ENCODE results near the gene LRP2. TPM values are rescaled to one million over a fixed set of nuclear protein-coding genes. Genes with fewer than 3 reads are reported as not detected.

The LRP2 gene
- total RNA-seq, 1 donor, result under 0.01 TPM

GRCh38 chr2:169388161-169388560, 25.8 kb upstream of the LRP2 start:
- DNase-seq (ENCODE audit: low read depth), result no peak
- no peak overlapping the region for H3K4me3 ChIP-seq (ENCODE audit: low read depth, low read length)
- no peak for TF ChIP-seq CTCF (IDR thresholded peaks at IDR 0.05; ENCODE audit: insufficient read depth, low read depth, low read length)

GRCh38 chr2:169386722-169387121, 24.4 kb upstream of the LRP2 start:
- no peak for DNase-seq (ENCODE audit: low read depth)
- TF ChIP-seq CTCF (IDR thresholded peaks at IDR 0.05; ENCODE audit: insufficient read depth, low read depth, low read length), result no peak

GRCh38 chr2:169384816-169385215, 22.5 kb upstream of the LRP2 start:
- no peak for TF ChIP-seq CTCF (IDR thresholded peaks at IDR 0.05; ENCODE audit: insufficient read depth, low read depth, low read length)
- no peak for DNase-seq (ENCODE audit: low read depth)
- no peak overlapping the region for H3K4me3 ChIP-seq (ENCODE audit: low read depth, low read length)

More at GRCh38 chr2:169386722-169387121, 24.4 kb upstream of the LRP2 start:
- H3K4me3 ChIP-seq (ENCODE audit: low read depth, low read length), result no peak overlapping the region

GRCh38 chr2:169372561-169372960, 10.2 kb upstream of the LRP2 start:
- no peak for TF ChIP-seq CTCF (IDR thresholded peaks at IDR 0.05; ENCODE audit: insufficient read depth, low read depth, low read length)
- DNase-seq (ENCODE audit: low read depth), result no peak
- no peak overlapping the region for H3K4me3 ChIP-seq (ENCODE audit: low read depth, low read length)

- H3K4me3 ChIP-seq (ENCODE audit: low read depth, low read length), result no peak overlapping the region
- no peak for TF ChIP-seq CTCF (IDR thresholded peaks at IDR 0.05; ENCODE audit: insufficient read depth, low read depth, low read length)
- DNase-seq (ENCODE audit: low read depth), result peak; percentile 11
These were observed 3.7 kb upstream of the LRP2 start for GRCh38 chr2:169366066-169366465.

- no peak for TF ChIP-seq CTCF (IDR thresholded peaks at IDR 0.05; ENCODE audit: insufficient read depth, low read depth, low read length)
- H3K4me3 ChIP-seq (ENCODE audit: low read depth, low read length), result peak overlapping the region; percentile 56
- DNase-seq (ENCODE audit: low read depth), result no peak
These were observed 2.7 kb upstream of the LRP2 start for GRCh38 chr2:169365029-169365480.

GRCh38 chr2:169363560-169364150, 1.3 kb upstream of the LRP2 start:
- TF ChIP-seq CTCF (IDR thresholded peaks at IDR 0.05; ENCODE audit: insufficient read depth, low read depth, low read length), result no peak
- DNase-seq (ENCODE audit: low read depth), result no peak
- H3K4me3 ChIP-seq (ENCODE audit: low read depth, low read length), result no peak overlapping the region
